Urinary bladder (tissue), 4 donors: ENCODE data around the gene FABP1. TPM values are rescaled to one million over a fixed set of nuclear protein-coding genes. Genes with fewer than 3 reads are reported as not detected.

Experiments used
- DNase-seq: peaks from one replicate; pipeline ENCODE4 v3.0.0-alpha.2; 2015; ENCODE audit errors: extremely low spot score
- H3K27ac ChIP-seq: one replicate; pipeline ENCODE4 v1.5.1; 2013; ENCODE audit warnings: low read depth, mild to moderate bottlenecking, moderate library complexity
- H3K36me3 ChIP-seq: one replicate; pipeline ENCODE4 v1.6.1; 2013; ENCODE audit warnings: mild to moderate bottlenecking, moderate library complexity; ENCODE audit not compliant: insufficient read depth
- H3K4me1 ChIP-seq: one replicate; pipeline ENCODE4 v1.6.1; 2013; ENCODE audit warnings: mild to moderate bottlenecking, moderate library complexity; ENCODE audit not compliant: insufficient read depth
- H3K4me3 ChIP-seq: one replicate; pipeline ENCODE4 v1.5.1; 2013; ENCODE audit warnings: low read depth, low read length
- WGBS: extraction: QIAGEN DNeasy Blood & Tissue Kit; methylation state at CpG from one replicate; pipeline ENCODE4 v1.1.7; 2013; 5-methylcytosine and 5-hydroxymethylcytosine counted together
- polyA plus RNA-seq: library from polyadenylated mRNA; stranded (reverse); fragments of 200-250 nt; gene quantifications from one replicate; pipeline ENCODE4 v1.2.3, GENCODE V29; 2013
- total RNA-seq: library from RNA; depleted of rRNA; stranded (reverse); fragments of >200 nt; gene quantifications from one replicate; pipeline ENCODE4 v1.2.3, GENCODE V29; 2014
- donor health status: healthy with polysubstance abuse.
- donor health status: healthy.

FABP1 gene
- total and polyA plus RNA-seq, 2 donors = 4.7 TPM; not detected in 1

DNA sequence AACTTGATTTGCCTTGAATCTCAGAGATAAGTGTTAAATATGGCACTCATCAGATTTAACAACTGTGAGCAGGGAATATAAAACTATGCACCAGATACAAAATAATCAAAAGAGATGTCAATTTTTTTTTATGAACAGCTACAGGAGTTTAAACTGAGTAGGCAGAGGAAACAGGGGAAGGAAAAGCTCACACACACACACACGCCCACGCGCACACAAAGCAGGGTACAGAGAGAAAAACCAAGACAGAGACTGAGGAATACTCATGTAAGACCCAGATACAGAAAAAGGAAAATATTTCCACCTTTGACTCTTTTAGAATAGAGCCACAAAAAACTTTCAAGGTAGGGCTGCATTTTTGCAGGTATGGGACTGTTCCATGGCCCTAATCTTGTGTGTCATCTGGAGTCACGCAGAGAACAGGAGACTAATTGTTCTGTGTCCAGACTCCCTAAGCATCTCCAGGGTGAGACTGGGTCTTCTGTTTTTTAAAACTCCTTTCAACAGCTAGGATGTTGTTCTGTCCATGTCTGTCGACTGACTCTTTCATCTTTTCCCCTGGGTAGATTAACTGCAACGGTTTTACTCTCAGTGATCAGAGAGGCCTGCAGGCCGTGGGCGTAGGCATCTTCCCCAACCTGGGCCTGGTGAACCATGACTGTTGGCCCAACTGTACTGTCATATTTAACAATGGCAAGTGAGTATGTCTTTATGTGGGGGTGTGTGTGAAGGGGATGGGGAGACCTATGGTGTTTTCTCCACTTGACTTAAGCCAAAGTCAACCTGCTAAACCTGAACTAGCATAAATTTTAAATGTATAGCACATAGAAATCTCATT lies 37.2 kb downstream of the FABP1 start:
- Histone ChIP-seq H3K4me3 (no peak overlapping the region), H3K4me1 (no peaks in the 10 kb centered on the region), H3K36me3 (no peaks in the 10 kb centered on the region), H3K27ac (no peak overlapping the region)
- DNase-seq = no peak
- 74% methylated on average over 8 of the region's 8 CpGs for WGBS

DNA sequence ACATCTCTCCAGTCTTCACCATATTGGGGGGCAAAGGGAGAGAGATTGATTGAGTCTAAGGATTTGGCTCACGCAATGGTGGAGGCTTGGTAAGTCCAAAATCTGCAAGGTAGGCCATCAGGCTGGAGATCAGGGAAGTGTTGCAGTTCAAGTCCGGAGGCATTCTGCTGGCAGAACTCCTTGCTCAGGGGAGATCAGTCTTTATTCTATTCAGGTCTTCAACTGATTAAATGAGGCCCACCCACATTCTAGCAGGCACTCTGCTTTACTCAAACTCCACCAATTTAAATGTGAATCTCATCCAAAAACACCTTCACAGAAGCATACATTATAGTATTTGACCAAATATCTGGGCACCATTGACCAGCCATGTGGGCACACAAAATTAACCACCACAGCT lies 38.9 kb downstream of the FABP1 start:
- WGBS = 94% methylated on average over 2 of the region's 2 CpGs
- H3K4me3 ChIP-seq = no peak overlapping the region
- DNase-seq = no peak
- H3K27ac ChIP-seq = no peak overlapping the region
- no peaks in the 10 kb centered on the region for H3K36me3 ChIP-seq
- no peaks in the 10 kb centered on the region for H3K4me1 ChIP-seq

DNA sequence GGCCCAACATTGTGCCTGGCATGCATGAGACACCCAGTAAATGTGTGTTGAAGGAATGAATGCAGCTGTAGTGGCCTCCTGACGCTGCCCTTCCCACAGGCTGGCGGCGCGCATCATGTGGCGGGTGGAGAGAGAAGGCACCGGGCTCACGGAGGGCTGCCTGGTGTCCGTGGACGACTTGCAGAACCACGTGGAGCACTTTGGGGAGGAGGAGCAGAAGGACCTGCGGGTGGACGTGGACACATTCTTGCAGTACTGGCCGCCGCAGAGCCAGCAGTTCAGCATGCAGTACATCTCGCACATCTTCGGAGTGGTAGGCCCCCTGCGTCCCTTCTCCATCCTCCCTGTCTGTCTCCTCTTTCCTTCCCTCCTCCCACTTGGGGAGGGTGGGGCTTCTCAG lies 40.1 kb downstream of the FABP1 start:
- Histone ChIP-seq H3K27ac (no peak overlapping the region), H3K4me3 (no peak overlapping the region), H3K36me3 (no peaks in the 10 kb centered on the region), H3K4me1 (no peaks in the 10 kb centered on the region)
- WGBS = 89% methylated on average over 17 of the region's 17 CpGs
- DNase-seq = no peak

DNA sequence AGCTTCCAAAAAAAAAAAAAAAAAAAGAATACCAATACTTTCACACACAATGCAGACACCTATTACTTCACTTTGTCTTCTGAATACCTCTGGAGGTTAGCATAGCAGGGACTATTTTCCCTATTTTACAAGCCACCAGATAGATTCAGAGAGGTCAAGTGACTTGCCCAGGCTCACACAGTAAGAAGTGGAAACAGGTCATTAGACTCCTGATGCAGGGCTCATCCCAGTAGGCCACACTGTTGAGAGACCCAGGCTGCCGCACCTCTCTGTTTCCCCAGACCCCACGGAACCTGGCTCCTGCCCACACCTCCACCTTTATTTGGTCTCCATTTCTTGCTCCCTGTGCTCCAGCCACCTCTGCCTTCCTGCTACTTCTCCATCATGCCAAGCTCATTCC lies 40.8 kb downstream of the FABP1 start:
- Histone ChIP-seq H3K36me3 (no peaks in the 10 kb centered on the region), H3K4me1 (no peaks in the 10 kb centered on the region), H3K4me3 (no peak overlapping the region), H3K27ac (no peak overlapping the region)
- no peak for DNase-seq
- WGBS = 90% methylated on average over 2 of the region's 2 CpGs

DNA sequence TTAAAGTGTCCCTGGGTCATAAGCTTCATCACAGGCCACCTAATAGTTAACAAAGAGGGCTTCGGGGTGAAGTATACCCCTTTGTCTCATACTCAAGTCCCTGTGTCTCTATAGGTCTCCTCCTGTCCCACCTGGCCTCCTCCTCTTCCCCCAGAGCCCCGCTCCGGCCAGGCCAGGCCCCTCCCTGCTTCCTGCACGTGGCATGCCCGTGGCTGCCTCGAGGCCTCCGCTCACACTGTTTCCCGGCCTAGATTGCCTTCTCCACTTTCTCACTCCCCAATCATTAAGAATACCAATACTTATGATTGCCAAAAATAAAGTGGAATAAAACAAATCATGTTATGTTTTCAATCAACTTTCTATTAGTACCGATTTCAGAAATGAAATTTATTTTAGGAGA lies 41.5 kb downstream of the FABP1 start:
- Histone ChIP-seq H3K36me3 (no peaks in the 10 kb centered on the region), H3K4me3 (no peak overlapping the region), H3K4me1 (no peaks in the 10 kb centered on the region), H3K27ac (no peak overlapping the region)
- no peak for DNase-seq
- WGBS = 79% methylated on average over 9 of the region's 9 CpGs

DNA sequence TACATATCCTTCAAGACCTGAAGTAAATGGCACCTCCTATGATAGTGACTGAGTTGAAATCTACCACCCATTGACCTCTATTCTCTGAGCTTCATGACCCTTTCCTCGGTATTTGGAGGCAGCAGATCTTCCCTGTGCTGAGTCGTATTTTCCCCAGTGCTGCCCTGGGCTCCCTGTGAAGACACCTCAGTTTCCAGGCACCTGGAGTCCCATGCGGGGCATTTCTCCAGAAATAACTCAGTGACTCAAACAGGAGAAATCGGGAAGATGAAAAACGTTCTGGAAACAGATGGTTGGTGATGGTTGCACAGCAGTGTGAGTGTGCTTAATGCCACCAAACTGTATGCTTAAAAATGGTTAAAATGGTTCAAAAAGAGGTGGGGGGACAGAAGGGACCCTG lies 42.3 kb downstream of the FABP1 start:
- 79% methylated on average over 5 of the region's 5 CpGs for WGBS
- no peaks in the 10 kb centered on the region for H3K36me3 ChIP-seq
- DNase-seq = no peak
- no peak overlapping the region for H3K27ac ChIP-seq
- H3K4me1 ChIP-seq = no peaks in the 10 kb centered on the region
- no peak overlapping the region for H3K4me3 ChIP-seq

DNA sequence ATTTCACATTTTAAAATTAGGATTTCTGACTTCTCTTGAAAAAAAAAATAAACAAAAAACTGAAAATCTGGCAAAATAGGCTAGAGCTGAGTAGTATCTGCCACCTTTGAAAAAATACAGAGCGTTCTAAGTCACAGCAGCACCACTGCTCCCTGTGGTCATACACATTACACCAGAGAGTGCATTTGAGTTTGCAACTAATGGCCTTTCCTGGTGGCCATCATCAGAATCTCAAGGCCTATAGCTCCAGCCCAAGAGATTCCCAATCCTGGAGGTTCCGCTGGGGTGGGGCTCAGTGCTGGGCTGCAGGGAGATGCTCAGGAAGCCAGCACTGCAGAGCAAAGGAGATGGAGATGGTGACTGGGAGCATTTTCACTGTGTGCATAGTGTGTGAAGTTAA lies 42.8 kb downstream of the FABP1 start:
- no peaks in the 10 kb centered on the region for H3K36me3 ChIP-seq
- H3K4me1 ChIP-seq = no peaks in the 10 kb centered on the region
- H3K27ac ChIP-seq = no peak overlapping the region
- 94% methylated on average over 2 of the region's 2 CpGs for WGBS
- no peak overlapping the region for H3K4me3 ChIP-seq
- no peak for DNase-seq

DNA sequence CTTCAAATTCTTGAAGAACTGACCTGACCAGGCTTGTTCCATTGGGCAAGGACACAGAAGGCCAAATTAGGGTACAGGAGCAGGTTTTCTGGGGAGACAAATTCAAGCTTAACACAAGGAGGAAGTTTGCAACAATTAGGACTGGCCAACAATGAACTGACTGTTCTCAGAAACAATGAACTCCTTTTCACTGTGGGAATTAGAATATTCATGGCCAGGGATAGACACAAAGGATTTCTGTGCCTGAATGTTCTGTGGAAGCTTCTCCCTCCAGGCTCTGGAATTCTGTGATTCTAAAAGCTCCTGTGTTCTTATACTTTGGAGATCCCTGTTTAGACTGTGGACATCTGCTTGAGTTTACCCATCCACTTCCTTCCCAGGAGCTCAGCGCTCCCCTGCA lies 45.1 kb downstream of the FABP1 start:
- no peak overlapping the region for H3K27ac ChIP-seq

DNA sequence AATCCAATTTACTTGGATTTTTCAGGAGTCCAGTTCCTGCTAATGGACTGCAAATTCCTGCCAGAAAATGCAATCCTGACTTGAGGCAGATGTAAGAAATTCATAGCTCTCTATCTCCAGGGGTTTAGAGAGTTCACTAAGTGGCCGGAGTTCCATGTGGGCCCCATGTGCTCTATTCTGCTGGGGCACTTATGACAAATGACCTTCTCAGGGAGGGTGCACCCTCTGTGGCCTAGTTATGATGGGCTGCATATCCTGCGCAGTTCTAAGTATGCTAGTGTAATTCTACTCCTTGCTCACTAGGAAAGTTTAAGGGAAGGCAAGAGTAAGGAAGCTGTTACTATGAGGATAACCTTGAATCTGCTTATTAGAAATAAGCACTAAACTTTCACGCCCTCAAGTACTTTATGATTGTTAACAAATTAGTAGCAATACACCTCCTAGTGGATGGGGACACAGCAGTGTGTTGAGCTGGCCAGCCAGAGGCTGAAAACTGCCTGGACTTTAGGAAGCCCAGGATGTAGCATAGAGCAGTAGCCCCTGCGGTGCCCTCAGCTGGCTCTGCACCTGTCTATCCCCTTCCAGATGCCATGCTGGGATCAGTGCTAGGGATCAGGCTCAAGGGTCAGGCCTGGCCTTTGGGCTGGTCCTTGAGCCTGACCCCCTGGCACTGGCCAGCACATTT lies 45.8 kb downstream of the FABP1 start:
- H3K27ac ChIP-seq = no peak overlapping the region
- H3K4me3 ChIP-seq = no peak overlapping the region
- no peaks in the 10 kb centered on the region for H3K36me3 ChIP-seq
- no peaks in the 10 kb centered on the region for H3K4me1 ChIP-seq
- 86% methylated on average over 4 of the region's 4 CpGs for WGBS
- no peak for DNase-seq

More for the DNA sequence above, 45.1 kb downstream of the FABP1 start:
- Histone ChIP-seq H3K36me3 (no peaks in the 10 kb centered on the region), H3K4me1 (no peaks in the 10 kb centered on the region), H3K4me3 (no peak overlapping the region)
- no peak for DNase-seq
- 85% methylated on average over 1 of the region's 1 CpG for WGBS

DNA sequence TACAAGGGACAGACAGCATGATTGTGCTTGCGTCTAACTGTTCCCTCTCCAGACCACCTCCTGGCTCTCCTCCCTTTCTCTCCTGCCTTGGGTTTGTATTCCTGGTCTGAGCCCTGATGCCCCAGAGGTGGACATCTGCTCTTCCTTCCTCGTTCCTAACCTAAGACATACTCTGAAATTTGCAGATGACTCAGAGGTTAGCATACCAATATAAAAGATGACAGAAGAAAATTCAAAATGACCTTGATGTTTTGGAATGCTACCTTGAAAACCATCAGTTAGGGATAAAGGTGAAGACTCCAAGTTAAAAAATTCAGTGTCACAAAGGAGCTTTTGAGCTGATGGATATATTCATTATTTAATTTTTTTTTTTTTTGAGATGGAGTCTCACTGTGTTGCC lies 47.3 kb downstream of the FABP1 start:
- WGBS = 86% methylated on average over 2 of the region's 2 CpGs
- Histone ChIP-seq H3K36me3 (no peaks in the 10 kb centered on the region), H3K4me3 (no peak overlapping the region), H3K4me1 (no peaks in the 10 kb centered on the region), H3K27ac (no peak overlapping the region)
- DNase-seq = no peak

DNA sequence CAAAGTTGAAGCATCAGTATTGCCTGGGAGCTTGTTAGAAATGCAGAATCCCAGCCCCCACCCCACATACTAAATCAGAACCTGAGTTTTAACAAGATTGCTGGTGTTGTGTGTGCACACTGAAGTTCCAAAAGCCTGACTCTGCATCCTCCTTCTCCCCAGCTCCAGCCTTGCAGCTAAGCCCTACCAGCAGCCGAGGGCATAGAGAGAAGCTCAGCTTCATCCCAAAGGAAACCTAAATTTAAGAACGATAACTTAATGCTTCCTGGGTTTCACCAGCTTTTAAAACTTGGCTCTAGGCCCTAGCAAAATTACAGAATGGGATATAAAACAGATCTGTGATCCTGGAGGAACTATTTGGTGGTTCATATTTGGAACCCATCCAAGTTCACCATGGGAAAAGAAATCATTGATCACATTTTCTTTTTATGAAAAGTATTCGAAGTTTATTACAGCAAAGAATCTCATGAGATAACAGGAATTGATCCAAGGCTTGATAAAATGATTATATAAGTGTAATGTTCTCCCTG lies 49.2 kb downstream of the FABP1 start:
- no peak overlapping the region for H3K4me3 ChIP-seq
- H3K27ac ChIP-seq = no peak overlapping the region
- H3K36me3 ChIP-seq = no peaks in the 10 kb centered on the region
- no peaks in the 10 kb centered on the region for H3K4me1 ChIP-seq
- WGBS = 28% methylated on average over 3 of the region's 3 CpGs
- DNase-seq = no peak

DNA sequence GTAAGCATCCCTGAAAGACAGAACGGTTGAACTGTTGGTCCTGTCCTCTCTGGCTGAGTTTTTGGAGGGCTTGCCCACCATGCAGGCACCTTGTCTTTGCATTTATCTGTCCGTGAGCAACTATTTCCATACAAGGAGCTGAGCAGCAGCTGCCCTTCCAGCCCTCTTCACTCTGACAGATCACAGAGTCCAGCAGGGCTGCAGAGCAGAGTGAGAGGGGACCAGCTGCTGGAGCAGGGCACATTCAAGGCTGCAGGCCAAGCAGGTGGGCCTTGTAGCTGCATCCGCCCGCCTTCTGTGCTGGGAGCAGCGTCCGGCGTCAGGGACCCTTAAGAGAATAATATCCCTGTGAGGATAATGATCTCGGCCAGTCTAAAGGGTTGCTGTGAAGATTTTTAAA lies 50.8 kb downstream of the FABP1 start:
- DNase-seq = no peak
- H3K4me1 ChIP-seq = no peaks in the 10 kb centered on the region
- H3K27ac ChIP-seq = no peak overlapping the region
- no peaks in the 10 kb centered on the region for H3K36me3 ChIP-seq
- 72% methylated on average over 8 of the region's 8 CpGs for WGBS
- H3K4me3 ChIP-seq = no peak overlapping the region

DNA sequence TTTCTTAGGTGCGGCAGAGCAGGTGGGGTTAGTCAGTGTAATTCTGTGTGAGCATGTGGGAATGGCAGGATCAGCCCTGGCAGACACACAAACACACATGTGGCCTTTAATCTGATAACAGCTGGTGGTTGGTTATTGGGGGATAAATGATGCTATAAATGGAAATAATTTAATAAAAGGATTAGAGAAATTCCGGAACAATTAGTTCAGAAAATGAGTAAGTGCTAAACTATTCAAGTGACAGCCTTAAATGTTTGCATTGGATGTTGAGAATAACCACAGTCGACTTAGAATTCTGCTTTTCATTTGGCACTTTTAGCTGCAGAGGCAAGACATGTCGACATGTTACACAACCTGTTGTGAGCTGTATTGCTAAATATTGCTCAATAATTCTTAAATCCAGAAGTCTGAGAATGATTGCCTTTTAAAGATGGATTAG lies 53.0 kb downstream of the FABP1 start:
- WGBS = 36% methylated on average over 4 of the region's 4 CpGs
- DNase-seq = no peak
- no peaks in the 10 kb centered on the region for H3K4me1 ChIP-seq
- no peaks in the 10 kb centered on the region for H3K36me3 ChIP-seq
- H3K27ac ChIP-seq = no peak overlapping the region
- H3K4me3 ChIP-seq = no peak overlapping the region

DNA sequence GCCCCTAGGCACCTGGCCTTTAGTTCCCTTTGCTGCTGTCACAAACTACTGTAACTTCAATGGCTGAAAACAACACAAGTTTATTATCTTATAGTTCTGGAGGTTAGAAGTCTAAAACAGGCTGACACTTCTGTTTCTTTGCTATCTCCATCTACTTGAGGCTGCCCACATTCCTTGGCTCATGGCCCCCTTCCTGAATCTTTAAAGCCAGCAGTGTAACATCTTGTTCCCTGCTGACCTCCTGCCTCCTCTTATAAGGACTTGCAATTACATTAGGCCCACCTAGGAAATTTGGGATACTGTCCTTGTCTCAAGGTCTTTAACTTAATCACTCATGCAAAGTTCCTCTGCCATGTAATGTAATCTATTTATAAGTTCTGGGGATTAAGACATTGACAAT lies 53.7 kb downstream of the FABP1 start:
- H3K27ac ChIP-seq = no peak overlapping the region
- DNase-seq = no peak
- H3K4me3 ChIP-seq = no peak overlapping the region
- H3K36me3 ChIP-seq = no peaks in the 10 kb centered on the region
- H3K4me1 ChIP-seq = no peaks in the 10 kb centered on the region
